CD8-positive, alpha-beta memory T cell (primary cell): ENCODE measurements around the gene DBNL. TPM values are rescaled to one million over a fixed set of nuclear protein-coding genes. Genes with fewer than 3 reads are reported as not detected.

Source experiments
- CTCF ChIA-PET: fragments of 350-600 bp; sonication (Branson Sonifier 250); formaldehyde crosslinking; loops from one replicate; lab custom pipeline; 2021; ENCODE audit warnings: antibody characterized with exemption; lab: Charles Lee
- POLR2A ChIA-PET: fragments of 350-600 bp; sonication (Branson Sonifier 250); formaldehyde crosslinking; loops from one replicate; lab custom pipeline; 2021; ENCODE audit warnings: antibody characterized with exemption; lab: Charles Lee
- DNase-seq, 5 donors: peaks; one replicate each; pipeline versions ENCODE4 v3.0.0 to v3.0.0-alpha.2; 2020 to 2022; ENCODE audit warnings: mixed read lengths in 1 of 5
- H3K27ac ChIP-seq: one replicate; pipeline ENCODE4 v1.7.0; 2013; ENCODE audit warnings: low read depth, mild to moderate bottlenecking, low read length, moderate library complexity
- H3K27me3 ChIP-seq: 2 replicates; pipeline ENCODE4 v1.7.0; 2013; ENCODE audit warnings: low read length, mild to moderate bottlenecking; ENCODE audit not compliant: insufficient read depth, poor library complexity, severe bottlenecking
- H3K36me3 ChIP-seq: 2 replicates; pipeline ENCODE4 v1.7.0; 2013; ENCODE audit warnings: mild to moderate bottlenecking, low read length, moderate library complexity; ENCODE audit not compliant: insufficient read depth
- H3K4me1 ChIP-seq: 2 replicates; pipeline ENCODE4 v1.7.0; 2013; ENCODE audit warnings: mild to moderate bottlenecking, low read length, moderate library complexity; ENCODE audit not compliant: insufficient read depth
- H3K4me3 ChIP-seq: 2 replicates; pipeline ENCODE4 v1.7.0; 2013; ENCODE audit warnings: mild to moderate bottlenecking, low read length
- H3K9me3 ChIP-seq: 2 replicates; pipeline ENCODE4 v1.7.0; 2013; ENCODE audit warnings: mild to moderate bottlenecking, low read length
- H3K27ac Mint-ChIP-seq, 8 donors: one replicate each; pipeline ENCODE4 v1.8.0; 2020 to 2021; ENCODE audit warnings: mixed read lengths in 8 of 8, mild to moderate bottlenecking in 6 of 8, inconsistent platforms in 3 of 8, moderate library complexity in 3 of 8
- H3K27me3 Mint-ChIP-seq, 2 donors: one replicate each; pipeline ENCODE4 v1.8.0; 2020 to 2021; ENCODE audit warnings: mixed read lengths in 2 of 2, mild to moderate bottlenecking in 1 of 2, moderate library complexity in 1 of 2
- H3K36me3 Mint-ChIP-seq, 3 donors: one replicate each; pipeline ENCODE4 v1.8.0; 2020 to 2021; ENCODE audit warnings: mixed read lengths in 3 of 3, inconsistent platforms in 1 of 3, mild to moderate bottlenecking in 1 of 3
- H3K4me1 Mint-ChIP-seq, 3 donors: one replicate each; pipeline ENCODE4 v1.8.0; 2020 to 2021; ENCODE audit warnings: mixed read lengths in 3 of 3, inconsistent platforms in 1 of 3, mild to moderate bottlenecking in 1 of 3
- H3K4me3 Mint-ChIP-seq, 7 donors: one replicate each; pipeline ENCODE4 v1.8.0; 2020 to 2021; ENCODE audit warnings: mixed read lengths in 7 of 7, mild to moderate bottlenecking in 6 of 7, moderate library complexity in 4 of 7, inconsistent platforms in 2 of 7
- H3K9me3 Mint-ChIP-seq, 5 donors: one replicate each; pipeline ENCODE4 v1.8.0; 2020 to 2022; ENCODE audit warnings: mixed read lengths in 5 of 5, mild to moderate bottlenecking in 3 of 5, moderate library complexity in 2 of 5, inconsistent platforms in 1 of 5
- polyA plus RNA-seq: library from polyadenylated mRNA; unstranded; fragments of 300-500 nt; fragmentation: Illumina TruSeq; gene quantifications from one replicate; pipeline ENCODE4 v1.2.3, GENCODE V29; 2021
- total RNA-seq, 2 experiments: library from RNA; stranded (reverse); gene quantifications; one replicate each; pipeline ENCODE4 v1.2.3, GENCODE V29; 2021

DBNL gene
- total and polyA plus RNA-seq, 3 experiments from 2014 or later: 144 to 184 (median 154) TPM

- POLR2A ChIA-PET: interaction anchor here (1.0 kb wide), 1 partner anchor 9 kb away, joined by 5 read pairs; no protein-coding TSS in a partner anchor
- Mint-ChIP-seq H3K4me1 (peaks cover 13 to 21% (median 18%) of the 10 kb centered on the region in 3 donors), H3K9me3 (no peaks in the 10 kb centered on the region), H3K27ac (peak overlapping the region; percentile 56 to 89 (median 79)), H3K4me3 (no peak overlapping the region), H3K36me3 (peaks cover 0 to 59% (median 2%) of the 10 kb centered on the region in 3 donors), H3K27me3 (no peaks in the 10 kb centered on the region)
- peak; percentile 23 to 58 (median 34) for DNase-seq
- Histone ChIP-seq H3K27me3 (no peaks in the 10 kb centered on the region), H3K4me1 (no peaks in the 10 kb centered on the region), H3K27ac (no peak overlapping the region), H3K4me3 (no peak overlapping the region), H3K9me3 (no peaks in the 10 kb centered on the region), H3K36me3 (peaks cover 22% of the 10 kb centered on the region)
- CTCF ChIA-PET: interaction anchor here (1.0 kb wide), 1 partner anchor 22 kb away, joined by 3 read pairs; no protein-coding TSS in a partner anchor
These were observed 28.1 kb downstream of the DBNL start for GRCh38 chr7:44072364-44073231.

DNA sequence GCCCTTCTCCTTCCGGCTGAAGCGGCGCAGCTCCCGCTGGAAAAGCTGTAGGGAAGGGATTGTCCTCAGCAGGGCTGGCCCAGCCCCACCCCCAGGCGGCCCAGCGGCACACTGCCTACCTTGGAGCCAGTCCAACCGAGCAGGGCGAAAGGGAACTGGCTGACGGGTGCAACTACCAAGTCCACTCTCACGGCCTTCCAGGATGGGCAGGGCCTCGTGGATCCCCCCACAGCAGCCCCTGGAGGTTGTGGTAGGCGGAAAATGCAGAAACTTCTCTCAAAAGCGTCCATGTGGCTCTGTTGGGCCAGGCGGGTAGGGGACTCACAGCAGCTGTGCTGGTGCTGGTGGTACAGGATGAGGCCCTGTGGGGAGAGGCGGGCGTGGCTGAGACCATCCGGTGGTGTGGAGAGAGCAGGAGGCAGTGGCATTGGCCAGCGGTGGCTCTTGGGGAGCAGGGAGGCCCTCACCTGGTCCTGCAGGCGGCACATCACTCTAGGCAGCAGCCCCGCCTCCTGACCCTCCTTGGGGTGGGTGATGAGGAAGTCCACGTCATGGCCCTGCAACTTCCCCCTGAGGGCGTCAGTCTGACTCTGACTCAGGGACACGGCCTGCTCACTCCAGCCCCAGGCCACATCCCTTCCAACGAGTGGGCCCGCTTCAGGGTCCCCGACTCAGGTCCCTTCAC, 29.3 kb downstream of the DBNL start:
- Histone ChIP-seq H3K9me3 (no peaks in the 10 kb centered on the region), H3K4me3 (no peak overlapping the region), H3K27ac (no peak overlapping the region), H3K27me3 (no peaks in the 10 kb centered on the region), H3K4me1 (no peaks in the 10 kb centered on the region), H3K36me3 (peaks cover 34% of the 10 kb centered on the region)
- Mint-ChIP-seq H3K4me1 (peaks cover 12 to 31% (median 18%) of the 10 kb centered on the region in 3 donors), H3K4me3 (no peak overlapping the region), H3K36me3 (peaks cover 0 to 71% (median 10%) of the 10 kb centered on the region in 3 donors), H3K27me3 (no peaks in the 10 kb centered on the region), H3K27ac (peak overlapping the region; percentile 73 to 98 (median 90)), H3K9me3 (no peaks in the 10 kb centered on the region)
- CTCF ChIA-PET: no interaction called here
- DNase-seq: peak; percentile 29 to 76 (median 52)
- POLR2A ChIA-PET: no interaction called here

GRCh38 chr7:44074349-44074695, 29.8 kb downstream of the DBNL start:
- POLR2A ChIA-PET: no interaction called here
- H3K4me3 ChIP-seq: no peak overlapping the region
- H3K36me3 Mint-ChIP-seq: peaks cover 0 to 76% (median 10%) of the 10 kb centered on the region in 3 donors
- H3K9me3 Mint-ChIP-seq: no peaks in the 10 kb centered on the region
- no peaks in the 10 kb centered on the region for H3K4me1 ChIP-seq
- H3K36me3 ChIP-seq: peaks cover 39% of the 10 kb centered on the region
- CTCF ChIA-PET: no interaction called here
- no peak overlapping the region for H3K4me3 Mint-ChIP-seq
- no peaks in the 10 kb centered on the region for H3K27me3 ChIP-seq
- H3K27ac ChIP-seq: no peak overlapping the region
- no peak for DNase-seq
- H3K9me3 ChIP-seq: no peaks in the 10 kb centered on the region
- H3K27ac Mint-ChIP-seq: peak overlapping the region; percentile 50 to 98 (median 90)
- peaks cover 7 to 31% (median 18%) of the 10 kb centered on the region in 3 donors for H3K4me1 Mint-ChIP-seq
- no peaks in the 10 kb centered on the region for H3K27me3 Mint-ChIP-seq

GRCh38 chr7:44075296-44076075, 31.0 kb downstream of the DBNL start:
- H3K9me3 Mint-ChIP-seq: no peaks in the 10 kb centered on the region
- Histone ChIP-seq H3K9me3 (no peaks in the 10 kb centered on the region), H3K4me1 (peaks cover 8% of the 10 kb centered on the region), H3K27me3 (no peaks in the 10 kb centered on the region), H3K27ac (no peak overlapping the region), H3K4me3 (no peak overlapping the region), H3K36me3 (peaks cover 47% of the 10 kb centered on the region)
- H3K4me3 Mint-ChIP-seq: peak overlapping the region in 1 of 7 donors; percentile 20
- peak overlapping the region in 5 of 8 donors; percentile 57 to 92 (median 86) for H3K27ac Mint-ChIP-seq
- POLR2A ChIA-PET: no interaction called here
- CTCF ChIA-PET: no interaction called here
- peaks cover 0 to 1% of the 10 kb centered on the region in 2 donors for H3K27me3 Mint-ChIP-seq
- peaks cover 7 to 37% (median 18%) of the 10 kb centered on the region in 3 donors for H3K4me1 Mint-ChIP-seq
- DNase-seq: peak in 1 of 5 donors; percentile 35
- peaks cover 0 to 86% (median 10%) of the 10 kb centered on the region in 3 donors for H3K36me3 Mint-ChIP-seq

GRCh38 chr7:44076101-44076895, 31.8 kb downstream of the DBNL start:
- Histone ChIP-seq H3K4me3 (no peak overlapping the region), H3K36me3 (peaks cover 47% of the 10 kb centered on the region), H3K27me3 (no peaks in the 10 kb centered on the region), H3K4me1 (peaks cover 16% of the 10 kb centered on the region), H3K9me3 (no peaks in the 10 kb centered on the region), H3K27ac (no peak overlapping the region)
- Mint-ChIP-seq H3K4me3 (no peak overlapping the region), H3K4me1 (peaks cover 14 to 45% (median 25%) of the 10 kb centered on the region in 3 donors), H3K27me3 (peaks cover 0 to 1% of the 10 kb centered on the region in 2 donors), H3K9me3 (no peaks in the 10 kb centered on the region), H3K36me3 (peaks cover 4 to 92% (median 12%) of the 10 kb centered on the region in 3 donors), H3K27ac (peak overlapping the region in 5 of 8 donors; percentile 40 to 71 (median 48))
- peak in 1 of 5 donors; percentile 44 for DNase-seq
- ChIA-PET POLR2A (interaction anchor here (0.6 kb wide), 1 partner anchor 9 kb away, joined by 3 read pairs; no protein-coding TSS in a partner anchor), CTCF (no interaction called here)

- Mint-ChIP-seq H3K27ac (peak overlapping the region in 5 of 8 donors; percentile 23 to 83 (median 48)), H3K9me3 (no peaks in the 10 kb centered on the region), H3K36me3 (peaks cover 5 to 91% (median 12%) of the 10 kb centered on the region in 3 donors), H3K27me3 (peaks cover 0 to 1% of the 10 kb centered on the region in 2 donors), H3K4me1 (peaks cover 16 to 48% (median 27%) of the 10 kb centered on the region in 3 donors), H3K4me3 (no peak overlapping the region)
- H3K4me3 ChIP-seq: no peak overlapping the region
- no peaks in the 10 kb centered on the region for H3K9me3 ChIP-seq
- H3K27ac ChIP-seq: no peak overlapping the region
- CTCF ChIA-PET: no interaction called here
- H3K4me1 ChIP-seq: peaks cover 19% of the 10 kb centered on the region
- POLR2A ChIA-PET: no interaction called here
- peak in 1 of 5 donors; percentile 26 for DNase-seq
- H3K36me3 ChIP-seq: peaks cover 47% of the 10 kb centered on the region
- H3K27me3 ChIP-seq: no peaks in the 10 kb centered on the region
These were observed 32.6 kb downstream of the DBNL start for GRCh38 chr7:44077061-44077460.

- H3K9me3 Mint-ChIP-seq: no peaks in the 10 kb centered on the region
- peaks cover 19% of the 10 kb centered on the region for H3K4me1 ChIP-seq
- peak overlapping the region in 2 of 7 donors; percentile 29 to 66 for H3K4me3 Mint-ChIP-seq
- peaks cover 0 to 1% of the 10 kb centered on the region in 2 donors for H3K27me3 Mint-ChIP-seq
- H3K9me3 ChIP-seq: no peaks in the 10 kb centered on the region
- peaks cover 16 to 45% (median 22%) of the 10 kb centered on the region in 3 donors for H3K4me1 Mint-ChIP-seq
- peak overlapping the region in 6 of 8 donors; percentile 50 to 93 (median 59) for H3K27ac Mint-ChIP-seq
- peaks cover 5 to 85% (median 12%) of the 10 kb centered on the region in 3 donors for H3K36me3 Mint-ChIP-seq
- no peak overlapping the region for H3K27ac ChIP-seq
- peaks cover 47% of the 10 kb centered on the region for H3K36me3 ChIP-seq
- POLR2A ChIA-PET: no interaction called here
- CTCF ChIA-PET: no interaction called here
- H3K4me3 ChIP-seq: no peak overlapping the region
- DNase-seq: peak in 1 of 5 donors; percentile 44
- no peaks in the 10 kb centered on the region for H3K27me3 ChIP-seq
These were observed 33.2 kb downstream of the DBNL start for GRCh38 chr7:44077681-44078091.
